Measurements from ENCODE around the gene ADGRG3. TPM values are rescaled to one million over a fixed set of nuclear protein-coding genes. Genes with fewer than 3 reads are reported as not detected.
A peak's percentile ranks its signal among the peaks of the same experiment; 100 is the strongest.

ADGRG3 gene
- total and polyA plus RNA-seq, 2 of the 13 experiments (the other 11 are each of a cell fraction or from before 2014, with no cell fraction given): 2.7 to 11.8 TPM

GRCh38 chr16:57635266-57636097 is 32.6 kb upstream of the ADGRG3 start (continued):
- no peak for TF ChIP-seq HNF1A (IDR thresholded peaks at IDR 0.05; ENCODE audit: low read depth)
- peak; percentile 64; the same call in 1 of the 2 replicates for TF ChIP-seq HNF1A (CRISPR knock-in tag; IDR thresholded peaks at IDR 0.05; ENCODE audit: borderline replicate concordance)
- no peak for TF ChIP-seq E2F1 (CRISPR knock-in tag; IDR thresholded peaks at IDR 0.05)
- no peak for TF ChIP-seq ZFP36L1 (CRISPR knock-in tag; IDR thresholded peaks at IDR 0.05)
- TF ChIP-seq UBTF (CRISPR knock-in tag; IDR thresholded peaks at IDR 0.05): peak; percentile 61
- peak; percentile 25; the same call in 1 of the 2 replicates for TF ChIP-seq ZNF552 (CRISPR knock-in tag; IDR thresholded peaks at IDR 0.05; ENCODE audit: borderline replicate concordance)
- no peak for TF ChIP-seq TCF7 (IDR thresholded peaks at IDR 0.05; ENCODE audit: low read depth)
- peak; percentile 46; the same call in 1 of the 2 replicates for TF ChIP-seq ELF1 (CRISPR knock-in tag; IDR thresholded peaks at IDR 0.05)
- peak; percentile 24 for TF ChIP-seq TEAD3 (CRISPR knock-in tag; optimal IDR thresholded peaks at IDR 0.05; ENCODE audit: borderline replicate concordance)
- TF ChIP-seq, protein P1, sequence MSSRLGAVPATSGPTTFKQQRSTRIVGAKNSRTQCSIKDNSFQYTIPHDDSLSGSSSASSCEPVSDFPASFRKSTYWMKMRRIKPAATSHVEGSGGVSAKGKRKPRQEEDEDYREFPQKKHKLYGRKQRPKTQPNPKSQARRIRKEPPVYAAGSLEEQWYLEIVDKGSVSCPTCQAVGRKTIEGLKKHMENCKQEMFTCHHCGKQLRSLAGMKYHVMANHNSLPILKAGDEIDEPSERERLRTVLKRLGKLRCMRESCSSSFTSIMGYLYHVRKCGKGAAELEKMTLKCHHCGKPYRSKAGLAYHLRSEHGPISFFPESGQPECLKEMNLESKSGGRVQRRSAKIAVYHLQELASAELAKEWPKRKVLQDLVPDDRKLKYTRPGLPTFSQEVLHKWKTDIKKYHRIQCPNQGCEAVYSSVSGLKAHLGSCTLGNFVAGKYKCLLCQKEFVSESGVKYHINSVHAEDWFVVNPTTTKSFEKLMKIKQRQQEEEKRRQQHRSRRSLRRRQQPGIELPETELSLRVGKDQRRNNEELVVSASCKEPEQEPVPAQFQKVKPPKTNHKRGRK (CRISPR knock-in tag; IDR thresholded peaks at IDR 0.05): no peak
- no peak for TF ChIP-seq ZNF558 (CRISPR knock-in tag; IDR thresholded peaks at IDR 0.05; ENCODE audit: borderline replicate concordance)
- TF ChIP-seq GTF3A (CRISPR knock-in tag; conservative IDR thresholded peaks at IDR 0.05): no peak
- peak; percentile 98 for TF ChIP-seq SP5 (CRISPR knock-in tag; IDR thresholded peaks at IDR 0.05; ENCODE audit: borderline replicate concordance, low read depth)
- TF ChIP-seq MXD3 (CRISPR knock-in tag; IDR thresholded peaks at IDR 0.05): 0 out of 2 replicates have a peak, but pooled peaks have one; percentile 66
- TF ChIP-seq ZNF20 (CRISPR knock-in tag; IDR thresholded peaks at IDR 0.05): no peak
- TF ChIP-seq ZNF33B (CRISPR knock-in tag; IDR thresholded peaks at IDR 0.05): no peak
- TF ChIP-seq ZNF75D (CRISPR knock-in tag; IDR thresholded peaks at IDR 0.05; ENCODE audit: borderline replicate concordance): no peak
- TF ChIP-seq ZNF225 (CRISPR knock-in tag; IDR thresholded peaks at IDR 0.05): no peak; the same call in 1 of the 2 replicates
- no peak for TF ChIP-seq JUN (CRISPR knock-in tag; IDR thresholded peaks at IDR 0.05)
- peak; percentile 48; the same call in 1 of the 2 replicates for TF ChIP-seq HES4 (CRISPR knock-in tag; IDR thresholded peaks at IDR 0.05; ENCODE audit: borderline replicate concordance)

All from HepG2 (cell line).